Activated gamma-delta T cell treated with anti-CD3 and anti-CD28 coated beads, Interleukin-2, amount 50 U/mL, for 16 hours (primary cell): ENCODE results near the gene EPB41L1.
A peak's percentile ranks its signal among the peaks of the same experiment; 100 is the strongest.

Experiments
- DNase-seq: peaks from one replicate; pipeline ENCODE4 v3.0.0-alpha.2; 2020; ENCODE audit warnings: low read depth

Gene EPB41L1

GRCh38 chr20:36225666-36226065, 71.1 kb downstream of the EPB41L1 start:
- no peak for DNase-seq

- DNase-seq: no peak
Observed at GRCh38 chr20:36228770-36229169, 74.2 kb downstream of the EPB41L1 start.

DNA sequence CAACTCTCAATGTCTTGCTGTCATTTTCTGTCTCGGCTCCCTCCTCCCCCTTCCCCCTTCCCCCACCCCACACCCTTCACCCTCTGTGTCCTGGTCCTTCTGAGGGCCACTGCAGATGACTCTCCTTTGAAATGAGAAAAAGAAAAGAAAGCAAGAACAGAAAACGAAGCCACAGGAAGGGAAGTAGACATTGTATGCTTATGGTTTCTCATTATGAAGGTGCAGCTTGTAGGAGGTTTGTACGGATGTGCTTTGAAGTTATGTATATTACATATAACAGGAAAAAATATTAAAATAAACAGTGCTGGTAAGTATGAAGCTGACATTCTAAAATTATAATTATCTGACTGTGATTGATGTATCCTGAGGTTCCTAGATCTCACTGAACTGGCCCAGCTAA, 75.5 kb downstream of the EPB41L1 start:
- no peak for DNase-seq

GRCh38 chr20:36231331-36231730, 76.8 kb downstream of the EPB41L1 start:
- no peak for DNase-seq

DNA sequence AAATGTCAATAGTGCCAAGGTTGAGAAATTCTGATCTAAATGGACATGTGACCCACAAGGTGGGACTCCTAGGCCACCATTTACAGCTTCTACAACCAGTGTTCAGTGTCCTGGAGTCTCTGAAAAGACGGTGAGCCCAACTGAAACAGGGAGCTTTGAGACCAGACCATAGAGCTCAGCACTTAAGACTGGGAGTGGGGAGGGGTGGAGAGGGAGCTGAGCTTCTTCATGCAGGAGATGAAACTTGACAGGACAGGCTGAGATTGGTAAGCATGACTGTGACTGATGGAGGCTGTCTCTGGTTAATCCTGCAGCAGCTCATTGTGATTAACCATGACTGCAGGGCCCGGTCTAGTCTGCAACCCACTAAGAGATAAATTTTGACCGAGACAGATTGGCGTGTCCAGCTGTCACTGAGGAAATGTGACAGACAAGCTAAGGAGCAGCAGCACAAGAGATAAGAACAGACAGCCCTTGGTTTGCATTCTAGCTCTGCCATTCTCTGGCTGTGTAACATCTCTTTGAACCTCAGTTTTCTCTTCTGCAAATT, 80.3 kb downstream of the EPB41L1 start:
- no peak for DNase-seq

- peak; percentile 71 for DNase-seq
Observed at GRCh38 chr20:36235892-36236785, 81.6 kb downstream of the EPB41L1 start, which contains the start of gene AAR2. Gene AAR2, plus strand, starts transcription at chr20:36236478. Its CDS starts 3,391 bp downstream, at chr20:36239869.

- no peak for DNase-seq
Observed at GRCh38 chr20:36236786-36237121, 82.2 kb downstream of the EPB41L1 start.

DNA sequence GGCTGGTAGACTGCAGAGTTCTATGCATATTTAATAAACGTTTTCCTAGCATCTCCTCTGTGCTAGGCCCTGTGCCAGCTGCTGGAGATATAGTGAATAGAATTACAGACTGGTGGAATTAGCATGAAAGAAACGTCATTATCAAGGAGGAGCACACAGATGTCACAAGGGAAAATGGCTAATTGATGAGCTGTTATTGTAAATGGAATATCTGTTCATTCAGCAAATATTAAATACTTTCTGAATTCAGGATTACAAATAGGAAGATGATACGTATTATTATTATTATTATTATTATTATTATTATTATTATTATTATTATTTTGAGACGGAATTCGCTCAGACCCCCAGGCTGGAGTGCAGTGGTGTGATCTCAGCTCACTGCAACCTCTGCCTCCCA, 82.9 kb downstream of the EPB41L1 start:
- DNase-seq: no peak

DNA sequence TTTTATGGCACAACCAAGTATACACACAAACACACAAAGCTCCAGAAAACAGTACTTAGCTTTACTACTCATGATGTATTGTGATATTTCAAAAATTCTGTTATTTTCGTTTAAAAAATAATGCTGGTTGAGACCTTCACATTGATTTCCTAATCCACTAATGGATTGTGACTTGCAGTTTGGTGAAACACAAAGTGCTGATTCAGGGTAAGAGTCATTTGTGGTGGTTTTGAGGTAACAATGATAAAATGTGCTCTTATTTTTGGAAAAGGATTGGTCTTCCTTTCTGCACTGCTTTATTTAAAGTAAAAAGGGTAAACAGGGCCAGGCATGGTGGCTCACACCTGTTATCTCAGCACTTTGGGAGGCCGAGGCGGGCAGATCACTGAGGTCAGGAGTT, 83.6 kb downstream of the EPB41L1 start:
- no peak for DNase-seq

DNA sequence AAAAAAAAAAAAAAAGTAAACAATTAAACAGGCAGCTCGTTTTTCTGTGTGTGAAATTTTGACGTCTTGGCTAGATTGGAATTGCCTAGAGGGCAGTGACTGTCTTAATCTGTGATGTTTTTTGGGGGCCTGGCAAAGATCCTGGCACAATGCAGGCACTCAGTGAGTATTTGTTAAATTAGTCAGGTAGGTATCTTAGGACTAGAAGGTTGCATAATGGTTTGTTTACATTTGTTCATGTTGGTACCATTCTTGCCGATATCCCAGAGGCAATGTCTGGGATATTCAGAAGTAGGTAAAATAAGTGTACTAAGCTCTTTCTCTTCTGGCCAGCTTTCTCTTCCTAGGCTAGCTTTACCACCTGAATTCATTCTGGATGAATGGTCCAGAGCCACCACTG, 84.2 kb downstream of the EPB41L1 start:
- no peak for DNase-seq

DNA sequence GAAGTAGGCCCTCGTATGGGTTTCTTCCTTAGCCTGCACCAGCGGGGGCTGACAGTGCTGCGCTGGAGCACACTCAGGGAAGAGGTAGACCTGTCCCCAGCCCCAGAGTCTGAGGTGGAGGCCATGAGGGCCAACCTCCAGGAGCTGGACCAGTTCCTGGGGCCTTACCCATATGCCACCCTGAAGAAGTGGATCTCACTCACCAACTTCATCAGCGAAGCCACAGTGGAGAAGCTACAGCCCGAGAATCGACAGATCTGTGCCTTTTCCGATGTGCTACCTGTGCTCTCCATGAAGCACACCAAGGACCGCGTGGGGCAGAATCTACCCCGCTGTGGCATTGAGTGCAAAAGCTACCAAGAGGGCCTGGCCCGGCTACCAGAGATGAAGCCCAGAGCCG, 85.5 kb downstream of the EPB41L1 start:
- DNase-seq: no peak

GRCh38 chr20:36241678-36242077, 87.1 kb downstream of the EPB41L1 start:
- DNase-seq: no peak

- no peak for DNase-seq
Observed at GRCh38 chr20:36243726-36244125, 89.2 kb downstream of the EPB41L1 start.

- no peak for DNase-seq
Observed at GRCh38 chr20:36246401-36246800, 91.9 kb downstream of the EPB41L1 start.

- no peak for DNase-seq
Observed at GRCh38 chr20:36248836-36249235, 94.3 kb downstream of the EPB41L1 start.

DNA sequence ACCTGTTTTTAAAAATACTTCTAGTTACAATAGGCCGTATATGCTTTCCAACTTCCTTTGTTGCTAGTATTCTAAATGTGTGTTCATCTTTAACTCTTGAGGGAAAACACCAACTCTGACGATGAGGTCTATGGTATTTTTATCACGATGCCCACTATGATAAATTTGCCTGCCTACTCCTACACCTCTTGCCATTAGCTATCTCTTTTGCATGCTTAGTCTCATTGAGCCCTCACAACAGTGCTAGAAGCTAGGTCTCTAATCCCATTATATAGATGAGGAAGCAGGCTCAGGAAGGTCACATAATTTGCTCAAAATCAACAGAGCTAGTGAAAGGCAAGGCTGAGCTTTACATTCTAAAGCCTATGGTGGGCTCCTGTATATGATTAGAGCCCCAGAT, 94.9 kb downstream of the EPB41L1 start:
- DNase-seq: no peak

- DNase-seq: no peak
Observed at GRCh38 chr20:36251426-36251825, 96.9 kb downstream of the EPB41L1 start.

GRCh38 chr20:36252511-36252910, 98.0 kb downstream of the EPB41L1 start:
- no peak for DNase-seq

GRCh38 chr20:36253036-36253435, 98.5 kb downstream of the EPB41L1 start:
- no peak for DNase-seq

DNA sequence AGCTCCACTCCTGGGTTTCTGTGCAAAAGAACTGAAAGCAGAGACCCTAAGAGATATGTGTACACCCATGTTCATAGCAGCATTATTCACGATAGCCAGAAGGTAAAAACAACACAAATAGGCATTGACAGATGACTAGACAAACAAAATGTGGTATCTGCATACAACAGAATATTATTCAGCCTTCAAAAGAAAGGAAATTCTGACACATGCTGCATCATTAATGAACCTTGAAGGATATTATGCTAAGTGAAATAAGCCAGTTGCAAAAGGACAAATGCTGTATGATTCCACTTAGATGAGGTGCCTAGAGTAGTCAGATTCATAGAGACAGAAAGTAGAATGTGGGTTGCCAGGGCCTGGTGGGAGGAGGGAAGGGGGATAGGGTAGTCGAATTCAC, 99.5 kb downstream of the EPB41L1 start:
- no peak for DNase-seq

DNA sequence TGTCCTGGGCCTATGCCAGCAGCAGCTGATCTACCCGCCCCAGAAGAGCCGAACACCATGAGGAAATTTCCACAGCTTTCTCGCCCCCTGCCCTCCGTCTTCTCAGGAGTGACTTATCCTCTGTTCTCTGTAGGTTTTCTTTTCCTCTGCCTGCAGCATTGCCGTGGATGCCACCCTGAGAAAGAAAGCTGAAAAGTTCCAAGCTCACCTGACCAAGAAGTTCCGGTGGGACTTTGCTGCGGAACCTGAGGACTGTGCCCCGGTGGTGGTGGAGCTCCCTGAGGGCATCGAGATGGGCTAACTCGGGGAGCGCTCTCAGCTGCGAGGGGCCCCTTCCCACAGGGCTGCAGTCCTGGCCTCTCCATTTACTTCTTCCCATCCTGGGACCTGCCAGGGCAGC, 100.9 kb downstream of the EPB41L1 start:
- no peak for DNase-seq

DNA sequence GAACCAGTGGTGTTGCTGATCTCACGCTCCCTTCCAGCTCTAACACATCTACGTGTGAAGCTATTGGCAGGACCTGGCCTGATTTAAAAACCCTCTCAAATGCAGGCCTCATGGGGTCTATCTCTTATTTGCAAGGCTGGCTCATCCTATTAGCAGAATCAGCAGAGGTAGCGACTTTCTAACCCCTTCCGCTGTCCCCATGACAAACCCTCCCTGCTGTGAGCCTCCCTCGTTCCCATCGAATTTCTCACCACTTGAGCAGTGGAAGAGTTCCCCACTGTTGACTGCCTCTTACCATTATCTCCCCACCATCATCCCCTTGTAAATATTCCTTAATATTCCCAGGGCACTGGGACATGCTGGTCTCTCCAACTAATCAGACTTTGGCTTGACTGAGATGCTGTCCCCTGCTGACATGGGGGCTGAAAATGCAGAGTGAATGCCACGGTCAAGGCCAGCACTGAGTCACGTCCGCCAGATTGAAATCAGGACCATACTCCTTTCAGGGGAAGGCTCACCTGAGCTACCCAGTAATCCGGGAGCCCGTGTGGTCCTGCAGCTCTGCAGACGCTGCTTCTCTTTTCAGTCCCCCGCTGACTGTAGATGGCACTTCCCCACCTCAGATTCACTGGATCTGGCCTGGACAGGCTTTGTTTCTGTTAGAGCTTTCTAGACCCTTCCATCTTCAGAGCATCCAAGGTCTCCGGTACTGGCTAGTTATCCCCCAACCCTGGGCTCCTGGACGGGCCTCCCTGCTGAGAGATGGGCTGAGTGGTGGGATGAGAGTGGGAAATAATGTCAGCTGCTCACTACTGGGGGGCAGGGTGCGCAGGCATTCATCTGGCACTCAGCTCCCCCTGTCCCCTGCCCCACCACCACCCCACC, 104.9 kb downstream of the EPB41L1 start:
- DNase-seq: no peak

- DNase-seq: no peak
Observed at GRCh38 chr20:36260316-36260715, 105.8 kb downstream of the EPB41L1 start.
